A549 (cell line): ENCODE data around the gene NDUFA8.

ENCODE experiments used
- BHLHE40 ChIP-seq: IDR thresholded peaks from 2 replicates; pipeline ENCODE4 v1.6.1; 2012; ENCODE audit warnings: low read depth, low read length, inconsistent platforms
- KDM1A ChIP-seq: fragments of 200-600 bp; sonication (generic); IDR thresholded peaks from 2 replicates; pipeline ENCODE4 v1.6.1; 2016; ENCODE audit warnings: low read depth, mild to moderate bottlenecking
- ZFP36 ChIP-seq: fragments of 450-650 bp; IDR thresholded peaks from 2 replicates; pipeline ENCODE4 v1.6.1; 2014; ENCODE audit warnings: borderline replicate concordance; ENCODE audit not compliant: partially characterized antibody
- TF ChIP-seq, protein P1 (sequence below): fragments of >200 bp; sonication (Bioruptor Twin); formaldehyde crosslinking; IDR thresholded peaks from 3 replicates; pipeline ENCODE4 v1.5.1; 2016

DNA sequence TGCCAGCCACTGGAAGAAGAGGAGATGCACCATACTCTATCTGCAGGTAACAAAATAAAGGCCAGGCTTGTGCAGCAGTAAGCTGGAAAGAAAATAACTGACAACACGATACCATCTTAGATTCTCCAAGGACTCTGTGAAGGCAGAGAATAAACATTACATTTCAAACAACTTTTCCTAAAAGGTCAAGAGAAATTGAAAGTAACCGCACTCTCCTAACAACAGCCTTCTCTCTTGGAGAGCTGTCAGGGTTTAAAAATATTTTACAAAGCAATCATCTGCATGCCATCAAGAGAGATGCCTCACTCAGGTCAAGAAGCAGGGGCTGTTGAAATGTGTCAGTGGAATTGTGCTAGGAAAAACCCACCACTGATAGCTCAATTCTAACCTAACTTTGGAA lies 53.0 kb downstream of the NDUFA8 start:
- TF ChIP-seq, protein P1, sequence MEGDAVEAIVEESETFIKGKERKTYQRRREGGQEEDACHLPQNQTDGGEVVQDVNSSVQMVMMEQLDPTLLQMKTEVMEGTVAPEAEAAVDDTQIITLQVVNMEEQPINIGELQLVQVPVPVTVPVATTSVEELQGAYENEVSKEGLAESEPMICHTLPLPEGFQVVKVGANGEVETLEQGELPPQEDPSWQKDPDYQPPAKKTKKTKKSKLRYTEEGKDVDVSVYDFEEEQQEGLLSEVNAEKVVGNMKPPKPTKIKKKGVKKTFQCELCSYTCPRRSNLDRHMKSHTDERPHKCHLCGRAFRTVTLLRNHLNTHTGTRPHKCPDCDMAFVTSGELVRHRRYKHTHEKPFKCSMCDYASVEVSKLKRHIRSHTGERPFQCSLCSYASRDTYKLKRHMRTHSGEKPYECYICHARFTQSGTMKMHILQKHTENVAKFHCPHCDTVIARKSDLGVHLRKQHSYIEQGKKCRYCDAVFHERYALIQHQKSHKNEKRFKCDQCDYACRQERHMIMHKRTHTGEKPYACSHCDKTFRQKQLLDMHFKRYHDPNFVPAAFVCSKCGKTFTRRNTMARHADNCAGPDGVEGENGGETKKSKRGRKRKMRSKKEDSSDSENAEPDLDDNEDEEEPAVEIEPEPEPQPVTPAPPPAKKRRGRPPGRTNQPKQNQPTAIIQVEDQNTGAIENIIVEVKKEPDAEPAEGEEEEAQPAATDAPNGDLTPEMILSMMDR = no peak
- TF ChIP-seq BHLHE40 = no peak
- no peak for TF ChIP-seq KDM1A
- no peak for TF ChIP-seq ZFP36
